GM21529 (cell line): ENCODE data around the gene MED16.

ENCODE experiments used
- ATAC-seq: cut with Tn5 transposase; IDR thresholded peaks from one replicate; pipeline ENCODE4 v1.9.1; 2021; ENCODE audit not compliant: unreplicated experiment

Gene MED16

DNA sequence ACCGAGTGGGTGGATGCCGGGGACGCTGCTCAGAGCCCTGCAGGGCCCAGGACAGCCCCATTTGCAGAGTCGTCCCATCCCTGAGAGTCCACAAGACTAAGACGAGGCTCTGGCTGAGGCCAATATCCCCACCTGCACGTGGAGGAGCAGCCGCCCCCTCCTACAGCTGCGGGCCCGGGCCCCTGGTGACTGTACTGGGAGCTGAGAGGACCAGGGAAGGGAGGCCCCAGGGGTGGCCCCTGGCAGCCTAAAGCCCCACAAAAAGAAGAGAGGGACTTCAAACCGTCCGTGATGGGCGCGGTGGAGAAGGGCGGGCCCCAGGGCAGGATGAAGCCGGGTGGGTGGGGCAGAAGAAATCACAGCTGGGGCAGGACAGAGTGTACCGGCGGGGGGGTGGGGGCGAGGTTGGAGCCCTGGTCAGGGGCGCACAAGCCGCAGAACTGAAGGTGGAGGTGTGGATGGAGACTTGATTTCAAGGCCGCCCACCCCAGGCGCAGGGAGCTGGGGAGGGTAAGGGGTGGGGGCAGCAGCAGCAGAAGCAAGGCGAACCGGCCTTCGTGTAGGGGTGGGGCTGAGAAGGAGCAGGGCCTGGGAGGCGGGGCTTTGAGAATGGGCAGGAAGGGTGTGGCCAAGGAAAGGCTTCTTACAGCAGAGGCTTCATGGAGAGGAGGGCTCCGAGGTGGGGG is 20.6 kb downstream of the MED16 start:
- ATAC-seq = no peak

DNA sequence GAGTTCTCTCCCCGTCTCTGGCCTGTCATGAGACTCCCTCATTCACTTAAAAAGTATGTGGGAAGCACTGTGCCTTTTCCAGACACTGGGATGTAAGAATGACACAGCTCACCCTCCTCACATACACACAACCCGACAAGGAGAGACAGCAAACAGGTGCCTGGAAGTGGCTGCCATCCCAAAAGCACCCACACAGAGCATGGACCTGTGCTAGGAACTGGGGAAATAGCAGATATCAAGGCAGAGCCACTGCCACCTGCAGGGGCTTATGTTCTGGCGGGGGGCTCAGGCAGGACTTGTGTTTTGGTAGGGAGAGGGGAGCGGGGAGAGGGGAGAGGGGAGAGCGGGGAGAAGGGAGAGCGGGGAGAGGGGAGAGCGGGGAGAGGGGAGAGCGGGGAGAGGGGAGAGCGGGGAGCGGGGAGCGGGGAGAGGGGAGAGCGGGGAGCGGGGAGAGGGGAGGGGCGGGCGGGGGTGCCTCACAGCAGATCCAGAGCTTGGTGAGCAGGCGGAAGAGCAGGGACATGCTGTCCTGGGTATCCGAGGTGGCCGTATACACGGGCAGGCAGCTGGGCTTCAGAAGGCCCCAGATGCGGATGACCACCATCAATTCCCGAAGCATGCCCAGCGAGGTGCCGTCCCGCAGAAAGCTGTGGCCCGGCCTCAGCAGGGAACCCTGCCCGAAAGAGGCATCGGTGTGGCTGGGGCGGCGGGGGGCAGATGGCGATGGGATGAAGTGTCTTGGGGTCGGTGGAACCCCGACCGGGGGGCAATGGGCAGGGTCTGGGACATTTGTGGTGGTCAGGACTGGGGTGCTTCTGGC is 21.3 kb downstream of the MED16 start:
- ATAC-seq = no peak

DNA sequence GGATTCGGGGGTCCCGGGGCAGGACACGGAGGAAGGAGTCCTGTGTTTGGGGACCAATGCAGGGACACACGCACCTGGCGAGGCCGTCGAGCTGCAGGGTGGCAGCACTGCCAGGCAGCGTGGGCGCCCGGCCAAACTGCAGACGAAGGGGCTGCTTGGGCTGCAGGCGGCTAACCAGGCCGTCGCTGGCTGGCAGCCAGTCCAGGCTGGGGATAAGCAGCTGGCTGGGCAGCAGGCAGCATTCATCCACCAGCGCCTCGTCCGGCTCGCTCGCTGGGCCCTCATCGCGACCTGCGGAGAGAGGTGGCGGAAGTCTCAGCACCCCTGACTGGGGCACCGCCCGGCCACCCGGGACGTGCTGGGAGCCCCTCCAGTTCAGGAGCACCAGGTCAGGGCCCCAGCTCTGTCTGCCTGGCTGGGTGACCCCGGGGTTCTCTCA is 22.0 kb downstream of the MED16 start:
- no peak for ATAC-seq

DNA sequence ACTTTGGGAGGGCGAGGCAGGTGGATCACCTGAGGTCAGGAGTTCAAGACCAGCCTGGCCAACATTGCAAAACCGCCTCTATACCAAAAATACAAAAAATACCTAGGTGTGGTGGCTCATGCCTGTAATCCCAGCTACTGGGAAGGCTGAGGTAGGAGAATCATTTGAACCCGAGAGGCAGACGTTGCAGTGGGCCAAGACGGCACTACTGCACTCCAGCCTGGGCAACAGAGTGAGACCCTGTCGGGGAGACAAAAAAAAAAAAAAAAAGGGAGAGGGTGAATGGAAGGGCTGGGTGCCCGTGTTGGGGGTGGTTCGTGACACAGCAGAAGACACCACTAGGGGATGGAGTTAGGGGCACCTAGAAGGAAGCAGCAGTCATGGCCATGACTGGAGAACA is 22.7 kb downstream of the MED16 start:
- no peak for ATAC-seq

GRCh38 chr19:869245-870177 is 23.5 kb downstream of the MED16 start:
- no peak for ATAC-seq

GRCh38 chr19:868458-869244 is 24.3 kb downstream of the MED16 start:
- no peak for ATAC-seq

DNA sequence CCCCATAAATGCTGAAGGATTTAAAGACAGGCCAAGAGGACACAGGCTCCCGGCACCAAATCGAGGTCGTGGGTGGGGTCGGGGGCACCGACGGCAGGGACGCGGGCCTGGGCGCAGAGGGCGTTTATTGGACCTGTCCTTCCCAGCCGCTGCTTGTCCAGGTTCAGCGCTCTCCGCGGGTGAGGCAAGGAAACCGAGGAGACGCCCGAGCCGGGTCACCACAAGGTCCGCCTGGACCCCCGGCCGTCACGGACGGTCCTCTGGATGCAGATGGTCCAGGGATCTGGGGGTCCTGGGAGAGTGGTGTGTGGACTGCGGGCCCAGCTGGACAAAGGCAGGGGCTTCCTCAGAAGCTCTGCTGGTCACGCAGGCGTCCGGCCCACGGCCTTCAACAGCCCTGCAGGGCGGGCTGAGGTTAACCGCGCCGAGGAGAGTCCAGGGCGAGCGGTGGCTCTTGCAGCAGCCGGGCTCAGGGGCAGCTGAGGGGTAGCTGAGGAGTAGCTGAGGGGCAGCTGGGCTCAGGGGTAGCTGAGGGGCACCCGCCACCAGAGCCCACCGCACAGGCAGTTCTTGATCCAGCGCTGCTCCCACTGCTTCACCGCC is 25.0 kb downstream of the MED16 start:
- no peak for ATAC-seq

DNA sequence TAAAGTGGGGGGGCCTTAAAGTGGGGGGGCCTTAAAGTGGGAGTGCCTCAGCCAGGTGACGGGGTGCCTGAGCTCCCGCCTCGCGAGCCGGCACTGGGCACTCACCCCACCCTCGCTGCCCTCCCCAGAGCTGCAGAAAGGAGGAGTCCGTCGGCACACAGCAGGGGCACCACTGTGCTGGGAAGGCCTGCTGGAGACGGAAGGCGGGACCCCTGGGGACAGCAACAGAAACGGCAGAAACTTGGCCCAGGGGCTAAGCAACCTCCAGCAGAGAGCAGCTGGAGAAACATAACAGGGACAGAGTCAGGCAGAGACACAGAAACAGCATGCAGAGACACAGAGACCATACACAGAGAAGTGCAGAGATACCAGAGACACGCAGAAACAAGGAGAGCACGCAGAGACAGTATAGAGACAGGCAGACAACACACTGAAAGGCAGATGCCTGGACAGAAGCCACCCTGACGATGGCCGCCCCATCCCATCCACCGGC is 25.6 kb downstream of the MED16 start:
- ATAC-seq = no peak

DNA sequence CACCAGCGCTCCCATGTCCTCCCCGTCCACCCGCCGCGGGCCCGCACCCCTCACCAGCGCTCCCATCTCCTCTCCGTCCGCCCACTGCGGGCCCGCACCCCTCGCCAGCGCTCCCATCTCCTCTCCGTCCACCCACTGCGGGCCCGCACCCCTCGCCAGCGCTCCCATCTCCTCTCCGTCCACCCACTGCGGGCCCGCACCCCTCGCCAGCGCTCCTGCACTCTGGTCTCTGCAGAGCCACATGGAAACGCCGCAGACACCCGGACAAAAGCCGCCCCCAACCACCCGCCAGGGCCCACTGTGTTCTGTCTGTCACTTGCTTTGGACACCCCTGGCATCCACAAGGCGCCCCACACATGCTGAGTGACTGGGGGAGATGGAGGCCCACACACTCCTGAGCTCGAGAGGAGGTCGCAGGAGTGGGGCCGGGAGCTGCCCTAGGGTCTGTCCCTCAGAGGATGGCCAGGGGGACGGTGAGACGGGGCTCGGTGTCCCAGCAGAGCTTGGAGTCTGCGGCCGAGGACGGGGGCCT is 26.2 kb downstream of the MED16 start:
- no peak for ATAC-seq

GRCh38 chr19:863315-863620 is 29.7 kb downstream of the MED16 start:
- ATAC-seq = no peak

GRCh38 chr19:862581-863314 is 30.2 kb downstream of the MED16 start:
- ATAC-seq = no peak

- no peak for ATAC-seq
Observed at GRCh38 chr19:861756-862580, 31.0 kb downstream of the MED16 start.

DNA sequence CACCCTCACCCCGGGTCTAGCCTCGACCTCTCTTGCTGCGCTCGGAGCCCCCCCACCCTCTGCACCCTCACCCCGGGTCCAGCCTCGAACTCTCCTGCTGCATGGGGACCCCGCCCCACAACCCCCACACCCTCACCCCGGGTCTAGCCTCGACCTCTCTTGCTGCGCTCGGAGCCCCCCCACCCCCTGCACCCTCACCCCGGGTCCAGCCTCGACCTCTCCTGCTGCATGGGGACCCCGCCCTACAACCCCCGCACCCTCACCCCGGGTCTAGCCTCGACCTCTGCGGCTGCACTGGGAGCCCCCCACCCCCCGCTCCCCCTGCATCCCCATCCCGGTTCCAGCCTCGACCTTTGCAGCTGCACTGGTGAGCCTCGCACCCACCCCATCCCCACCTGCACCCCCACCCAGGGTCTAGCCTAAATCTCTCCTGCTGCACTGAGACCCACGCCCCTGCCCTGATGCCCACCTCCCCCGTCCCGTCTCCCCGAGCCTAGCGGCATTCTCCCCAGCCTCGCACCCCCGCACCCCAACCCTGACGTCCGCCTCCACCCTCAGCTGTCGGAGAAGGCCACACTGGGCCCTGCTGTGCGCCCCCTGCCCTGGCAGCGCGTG is 31.7 kb downstream of the MED16 start:
- no peak for ATAC-seq

DNA sequence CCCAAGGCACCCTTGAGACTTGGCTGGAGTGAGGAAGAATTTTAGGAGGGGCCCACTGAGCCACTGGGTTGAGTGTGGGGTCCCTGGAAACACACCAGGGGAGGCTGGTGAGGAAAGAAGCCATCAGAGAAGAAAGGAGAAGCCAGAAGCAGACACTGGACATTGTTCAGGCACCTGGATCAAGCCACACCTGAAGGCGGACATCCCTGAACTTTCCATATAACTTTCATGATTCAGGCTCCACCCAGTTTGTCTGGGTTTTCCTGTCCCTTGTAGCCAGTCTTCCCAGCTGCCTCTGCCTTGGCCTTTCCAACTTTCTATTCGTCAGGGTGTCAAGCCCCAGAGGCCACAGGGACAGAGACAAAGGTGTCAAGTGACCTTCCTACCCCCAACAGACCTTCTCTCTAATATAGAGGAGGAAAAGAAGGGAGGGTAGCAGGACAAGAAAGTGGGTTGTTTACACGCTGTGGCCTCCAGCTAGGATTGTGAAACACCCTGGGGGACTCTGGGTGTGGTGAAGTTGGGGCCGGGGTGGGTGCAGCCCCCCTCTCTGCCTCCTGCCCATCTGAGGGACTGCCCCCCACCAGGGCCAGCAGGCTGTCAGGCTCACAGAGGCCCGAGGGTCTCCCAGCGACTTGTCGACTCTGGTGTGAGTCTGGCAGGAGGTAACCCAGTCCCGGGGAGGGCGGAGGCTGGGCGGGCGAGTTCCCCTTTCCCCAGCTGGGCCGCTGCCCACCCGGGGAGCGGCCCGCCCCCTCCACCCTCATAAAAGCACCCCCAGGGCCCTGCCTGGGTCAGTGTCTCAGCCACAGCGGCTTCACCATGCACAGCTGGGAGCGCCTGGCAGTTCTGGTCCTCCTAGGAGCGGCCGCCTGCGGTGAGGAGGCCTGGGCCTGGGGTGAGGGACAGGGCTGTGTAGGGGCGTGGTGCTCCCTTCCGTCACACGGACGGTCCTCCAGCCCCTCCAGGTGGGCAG is 33.8 kb downstream of the MED16 start, which contains the start of gene CFD:
TSS of gene CFD (plus strand) at position 797 of the 976 bp plus-strand sequence. CDS start at position 823, 26 bp downstream.
- ATAC-seq = no peak

DNA sequence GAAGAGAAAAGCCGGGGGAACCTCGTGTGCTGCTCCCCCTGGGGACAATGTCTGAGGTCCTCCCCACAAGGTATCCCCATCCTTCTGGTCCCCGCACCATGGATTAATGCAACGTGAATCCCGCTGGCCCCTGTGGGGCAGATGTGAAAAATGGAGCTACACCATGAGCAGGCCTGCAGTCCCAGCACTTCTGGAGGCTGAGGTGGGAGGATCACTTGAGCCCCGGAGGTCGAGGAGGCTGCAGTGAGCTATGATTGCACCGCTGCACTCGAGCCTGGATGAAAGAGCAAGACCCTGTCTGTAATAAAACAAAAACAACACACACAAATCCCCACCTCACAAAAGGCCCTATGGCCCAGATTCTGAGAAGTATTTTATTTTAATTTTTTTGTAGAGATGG is 34.7 kb downstream of the MED16 start:
- ATAC-seq = no peak

DNA sequence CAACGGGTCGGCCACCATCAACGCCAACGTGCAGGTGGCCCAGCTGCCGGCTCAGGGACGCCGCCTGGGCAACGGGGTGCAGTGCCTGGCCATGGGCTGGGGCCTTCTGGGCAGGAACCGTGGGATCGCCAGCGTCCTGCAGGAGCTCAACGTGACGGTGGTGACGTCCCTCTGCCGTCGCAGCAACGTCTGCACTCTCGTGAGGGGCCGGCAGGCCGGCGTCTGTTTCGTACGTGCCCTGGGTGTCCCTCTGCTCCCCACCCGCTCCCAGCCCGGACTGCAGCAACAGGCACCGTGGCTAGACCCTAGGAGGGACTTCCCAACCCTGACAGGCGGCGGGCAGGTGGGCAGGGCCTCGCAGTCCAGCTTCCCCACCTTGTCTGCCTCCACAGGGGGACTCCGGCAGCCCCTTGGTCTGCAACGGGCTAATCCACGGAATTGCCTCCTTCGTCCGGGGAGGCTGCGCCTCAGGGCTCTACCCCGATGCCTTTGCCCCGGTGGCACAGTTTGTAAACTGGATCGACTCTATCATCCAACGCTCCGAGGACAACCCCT is 37.3 kb downstream of the MED16 start:
- ATAC-seq = no peak
